Measurements from ENCODE around the gene HSPA1B.

- TF ChIP-seq CTCF (IDR thresholded peaks at IDR 0.05) (no peak), POLR2A (IDR thresholded peaks at IDR 0.05) (no peak)
Observed at GRCh38 chr6:31876357-31876756, 48.8 kb downstream of the HSPA1B start.
